Progenitor cell of endocrine pancreas (in vitro differentiated cells): Measurements from ENCODE around the gene PRR15L. TPM values are rescaled to one million over a fixed set of nuclear protein-coding genes. Genes with fewer than 3 reads are reported as not detected.

Source experiments
- DNase-seq: peaks from one replicate; pipeline ENCODE4 v3.0.0; 2021; ENCODE audit warnings: low spot score; ENCODE audit not compliant: unreplicated experiment
- H3K27ac Mint-ChIP-seq: 2 replicates; pipeline ENCODE4 v1.8.0; 2021; ENCODE audit warnings: mild to moderate bottlenecking, moderate library complexity, mixed read lengths
- H3K27me3 Mint-ChIP-seq: 2 replicates; pipeline ENCODE4 v1.8.0; 2021; ENCODE audit warnings: mixed read lengths
- H3K36me3 Mint-ChIP-seq: 2 replicates; pipeline ENCODE4 v1.8.0; 2022; ENCODE audit warnings: mixed read lengths; ENCODE audit not compliant: insufficient read depth
- H3K4me1 Mint-ChIP-seq: 2 replicates; pipeline ENCODE4 v1.8.0; 2021; ENCODE audit warnings: low read depth, mixed read lengths
- H3K4me3 Mint-ChIP-seq: 2 replicates; pipeline ENCODE4 v1.8.0; 2021; ENCODE audit warnings: low read depth, mild to moderate bottlenecking, moderate library complexity, mixed read lengths
- H3K9me3 Mint-ChIP-seq: 2 replicates; pipeline ENCODE4 v1.8.0; 2021; ENCODE audit warnings: low read depth, mixed read lengths
- total RNA-seq: library from RNA; stranded (reverse); gene quantifications from 2 replicates; pipeline ENCODE4 v1.2.1, GENCODE V29; 2021
- TF ChIP-seq, protein P1 (sequence below): fragments of 200-600 bp; sonication (generic); IDR thresholded peaks from one replicate; pipeline ENCODE4 v1.5.0; 2021; ENCODE audit warnings: antibody characterized with exemption, mild to moderate bottlenecking; ENCODE audit not compliant: unreplicated experiment

The PRR15L gene
- total RNA-seq, 1 donor from 2014 or later = 36.1 TPM

DNA sequence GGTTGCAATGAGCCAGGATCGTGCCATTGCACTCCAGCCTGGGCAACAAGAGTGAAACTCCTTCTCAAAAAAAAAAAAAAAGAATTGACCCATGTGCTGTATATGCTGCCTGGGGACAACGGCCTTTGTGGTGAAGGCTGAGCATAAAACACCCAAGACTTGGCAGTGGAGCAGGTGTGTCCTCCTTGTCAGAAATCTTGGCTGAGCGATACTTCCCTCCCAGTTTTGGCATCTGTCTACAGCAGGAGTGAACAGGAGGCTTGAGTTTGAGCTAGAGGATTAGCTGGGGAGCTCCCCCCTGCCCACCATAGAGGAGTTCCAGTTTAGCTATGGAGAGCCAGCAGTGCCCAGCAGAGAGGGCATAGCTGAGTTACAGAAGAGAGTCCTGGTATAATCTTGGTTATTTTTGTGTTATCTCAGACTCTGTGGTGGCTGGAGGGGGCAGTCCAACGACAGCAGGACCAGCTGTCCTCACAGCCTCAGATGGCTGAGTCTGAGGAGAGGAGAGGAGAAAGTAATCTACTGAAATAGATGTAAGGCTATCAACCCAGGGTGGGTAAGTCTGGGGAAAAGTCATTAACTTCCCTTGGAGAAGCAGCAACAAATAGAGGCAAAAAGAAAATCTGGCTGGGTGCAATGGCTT is 43.3 kb downstream of the PRR15L start:
- no peak overlapping the region for H3K27ac Mint-ChIP-seq
- no peaks in the 10 kb centered on the region for H3K27me3 Mint-ChIP-seq
- H3K4me1 Mint-ChIP-seq = no peaks in the 10 kb centered on the region
- TF ChIP-seq, protein P1, sequence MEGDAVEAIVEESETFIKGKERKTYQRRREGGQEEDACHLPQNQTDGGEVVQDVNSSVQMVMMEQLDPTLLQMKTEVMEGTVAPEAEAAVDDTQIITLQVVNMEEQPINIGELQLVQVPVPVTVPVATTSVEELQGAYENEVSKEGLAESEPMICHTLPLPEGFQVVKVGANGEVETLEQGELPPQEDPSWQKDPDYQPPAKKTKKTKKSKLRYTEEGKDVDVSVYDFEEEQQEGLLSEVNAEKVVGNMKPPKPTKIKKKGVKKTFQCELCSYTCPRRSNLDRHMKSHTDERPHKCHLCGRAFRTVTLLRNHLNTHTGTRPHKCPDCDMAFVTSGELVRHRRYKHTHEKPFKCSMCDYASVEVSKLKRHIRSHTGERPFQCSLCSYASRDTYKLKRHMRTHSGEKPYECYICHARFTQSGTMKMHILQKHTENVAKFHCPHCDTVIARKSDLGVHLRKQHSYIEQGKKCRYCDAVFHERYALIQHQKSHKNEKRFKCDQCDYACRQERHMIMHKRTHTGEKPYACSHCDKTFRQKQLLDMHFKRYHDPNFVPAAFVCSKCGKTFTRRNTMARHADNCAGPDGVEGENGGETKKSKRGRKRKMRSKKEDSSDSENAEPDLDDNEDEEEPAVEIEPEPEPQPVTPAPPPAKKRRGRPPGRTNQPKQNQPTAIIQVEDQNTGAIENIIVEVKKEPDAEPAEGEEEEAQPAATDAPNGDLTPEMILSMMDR = no peak
- H3K36me3 Mint-ChIP-seq = peaks cover 7% of the 10 kb centered on the region
- DNase-seq = no peak
- no peaks in the 10 kb centered on the region for H3K9me3 Mint-ChIP-seq
- no peak overlapping the region for H3K4me3 Mint-ChIP-seq

DNA sequence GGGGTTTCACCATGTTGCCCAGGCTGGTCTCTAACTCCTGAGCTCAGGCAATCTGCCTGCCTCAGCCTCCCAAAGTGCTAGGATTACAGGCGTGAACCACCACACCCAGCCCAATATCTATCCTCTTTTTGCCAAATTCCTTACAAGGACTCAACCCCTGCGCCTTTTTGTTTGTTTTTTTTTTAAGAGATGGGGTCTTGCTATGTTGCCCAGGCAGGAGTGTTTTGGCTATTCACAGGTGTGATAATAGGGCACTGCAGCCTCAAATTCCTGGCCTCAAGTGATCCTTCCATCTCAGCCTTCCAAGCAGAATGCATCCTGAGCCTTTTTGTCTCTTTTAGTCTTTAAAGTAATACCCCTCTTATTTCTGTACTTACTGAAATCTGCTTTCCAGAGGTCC is 44.6 kb downstream of the PRR15L start:
- TF ChIP-seq, protein P1 = no peak
- Mint-ChIP-seq H3K27ac (no peak overlapping the region), H3K4me1 (no peaks in the 10 kb centered on the region), H3K9me3 (no peaks in the 10 kb centered on the region), H3K36me3 (peaks cover 7% of the 10 kb centered on the region), H3K4me3 (no peak overlapping the region), H3K27me3 (no peaks in the 10 kb centered on the region)
- no peak for DNase-seq

DNA sequence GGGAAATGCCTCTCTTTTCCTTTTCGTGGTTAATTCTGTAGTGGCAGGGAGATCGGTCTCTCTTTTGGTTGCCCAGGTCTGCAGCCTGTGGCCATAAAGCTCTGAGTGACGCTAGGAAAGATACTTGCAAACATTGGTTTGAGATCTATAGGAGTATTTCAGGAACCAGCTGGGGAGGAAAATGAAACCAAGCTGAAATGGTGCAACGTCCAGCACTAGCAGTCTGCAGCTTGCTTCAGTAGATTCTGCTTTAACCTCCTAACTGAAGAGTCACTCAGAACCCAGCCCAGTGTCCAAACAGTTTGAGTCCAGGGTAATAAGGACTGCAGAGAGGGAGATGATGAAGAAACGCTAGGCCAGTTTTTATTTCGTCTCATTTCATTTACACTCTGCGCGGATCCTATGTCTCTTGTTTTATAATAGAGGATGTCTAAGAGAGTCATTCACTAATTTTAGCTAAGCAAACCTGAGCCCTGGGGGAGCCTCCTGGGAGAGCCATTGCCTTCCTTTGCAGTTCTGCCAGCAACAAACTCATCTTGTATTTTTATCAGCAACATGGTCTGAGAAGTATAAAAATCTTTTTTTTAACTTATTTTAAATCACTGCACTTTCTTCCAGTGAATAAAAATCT is 49.6 kb downstream of the PRR15L start:
- TF ChIP-seq, protein P1 = no peak
- H3K4me1 Mint-ChIP-seq = no peaks in the 10 kb centered on the region
- DNase-seq = no peak
- H3K9me3 Mint-ChIP-seq = no peaks in the 10 kb centered on the region
- H3K27me3 Mint-ChIP-seq = no peaks in the 10 kb centered on the region
- H3K27ac Mint-ChIP-seq = no peak overlapping the region
- H3K36me3 Mint-ChIP-seq = peaks cover 7% of the 10 kb centered on the region
- no peak overlapping the region for H3K4me3 Mint-ChIP-seq

DNA sequence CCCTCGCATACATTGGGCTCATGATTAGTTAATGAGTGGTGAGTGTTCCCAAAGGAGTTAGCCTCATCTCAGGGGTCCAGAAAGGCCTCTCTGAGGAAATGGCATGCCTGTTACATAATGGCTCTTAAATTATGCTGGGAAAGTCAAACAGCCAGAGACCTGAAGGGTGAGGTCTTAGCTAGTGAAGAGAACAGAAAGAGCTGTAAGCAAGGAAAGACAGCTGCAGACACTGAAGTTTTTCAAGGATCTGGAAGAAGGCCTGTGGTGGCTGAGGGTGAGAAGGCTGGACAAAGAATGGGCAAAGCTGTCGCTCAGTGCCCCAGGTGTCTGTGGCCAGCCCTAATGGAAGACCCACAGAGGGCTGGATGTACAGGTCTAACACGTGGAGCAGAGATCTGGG is 51.2 kb downstream of the PRR15L start:
- Mint-ChIP-seq H3K36me3 (peaks cover 8% of the 10 kb centered on the region), H3K27ac (no peak overlapping the region), H3K27me3 (no peaks in the 10 kb centered on the region), H3K4me1 (peaks cover 7% of the 10 kb centered on the region), H3K9me3 (no peaks in the 10 kb centered on the region), H3K4me3 (no peak overlapping the region)
- no peak for DNase-seq
- TF ChIP-seq, protein P1 = no peak

DNA sequence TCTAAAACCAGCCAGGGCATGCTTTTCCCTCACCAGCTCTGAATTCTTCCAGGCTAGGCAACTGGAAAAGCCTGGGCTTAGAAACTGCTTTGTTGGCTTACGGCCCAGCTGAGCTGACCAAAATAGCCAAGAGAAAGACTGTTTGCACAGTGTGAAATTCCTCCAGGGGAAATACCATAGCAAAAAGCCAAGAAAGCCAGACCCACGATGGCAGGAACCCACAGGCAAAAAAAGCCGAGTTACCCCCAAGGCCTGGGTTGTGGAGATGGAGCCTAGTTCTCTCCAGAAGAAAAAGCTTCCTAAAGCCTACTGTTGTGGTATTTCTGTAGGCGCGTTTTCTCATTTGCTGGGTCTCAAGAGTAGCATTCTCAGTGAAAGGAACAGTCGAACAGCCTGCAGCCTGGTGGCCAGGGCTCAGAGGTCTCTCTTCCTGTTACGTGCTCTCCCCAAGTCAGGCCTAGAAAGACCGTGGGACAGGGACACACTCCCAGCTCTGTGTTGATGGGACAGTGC is 52.4 kb downstream of the PRR15L start:
- no peak overlapping the region for H3K27ac Mint-ChIP-seq
- no peaks in the 10 kb centered on the region for H3K27me3 Mint-ChIP-seq
- TF ChIP-seq, protein P1 = no peak
- no peak overlapping the region for H3K4me3 Mint-ChIP-seq
- peaks cover 8% of the 10 kb centered on the region for H3K36me3 Mint-ChIP-seq
- H3K4me1 Mint-ChIP-seq = peaks cover 7% of the 10 kb centered on the region
- no peaks in the 10 kb centered on the region for H3K9me3 Mint-ChIP-seq
- DNase-seq = no peak
